HCT116 (cell line): ENCODE data around the gene MARS1.

Experiments used
- RAD21 ChIP-seq: IDR thresholded peaks from 2 replicates; pipeline ENCODE4 v1.6.1; 2012; ENCODE audit warnings: low read depth, mild to moderate bottlenecking
- YY1 ChIP-seq: IDR thresholded peaks from 2 replicates; pipeline ENCODE4 v1.6.1; 2011; ENCODE audit warnings: low read length, low read depth, moderate library complexity, mild to moderate bottlenecking; ENCODE audit not compliant: insufficient replicate concordance; ENCODE audit errors: extremely low read depth
- TF ChIP-seq, protein P1 (sequence below), 3 experiments: fragments of 200-600 bp in 1 of 3; sonication (generic) in 1 of 3; IDR thresholded peaks in 2 of 3; conservative IDR thresholded peaks in 1 of 3; 2 replicates each; pipeline ENCODE4 v1.5.1; 2012 to 2017; ENCODE audit warnings: low read depth in 2 of 3, low read length in 2 of 3, antibody characterized with exemption in 1 of 3, borderline replicate concordance in 1 of 3, control low read depth in 1 of 3, mild to moderate bottlenecking in 1 of 3, mixed read lengths in 1 of 3, mixed run types in 1 of 3, moderate library complexity in 1 of 3; ENCODE audit not compliant: insufficient read depth in 1 of 3

- TF ChIP-seq, protein P1, sequence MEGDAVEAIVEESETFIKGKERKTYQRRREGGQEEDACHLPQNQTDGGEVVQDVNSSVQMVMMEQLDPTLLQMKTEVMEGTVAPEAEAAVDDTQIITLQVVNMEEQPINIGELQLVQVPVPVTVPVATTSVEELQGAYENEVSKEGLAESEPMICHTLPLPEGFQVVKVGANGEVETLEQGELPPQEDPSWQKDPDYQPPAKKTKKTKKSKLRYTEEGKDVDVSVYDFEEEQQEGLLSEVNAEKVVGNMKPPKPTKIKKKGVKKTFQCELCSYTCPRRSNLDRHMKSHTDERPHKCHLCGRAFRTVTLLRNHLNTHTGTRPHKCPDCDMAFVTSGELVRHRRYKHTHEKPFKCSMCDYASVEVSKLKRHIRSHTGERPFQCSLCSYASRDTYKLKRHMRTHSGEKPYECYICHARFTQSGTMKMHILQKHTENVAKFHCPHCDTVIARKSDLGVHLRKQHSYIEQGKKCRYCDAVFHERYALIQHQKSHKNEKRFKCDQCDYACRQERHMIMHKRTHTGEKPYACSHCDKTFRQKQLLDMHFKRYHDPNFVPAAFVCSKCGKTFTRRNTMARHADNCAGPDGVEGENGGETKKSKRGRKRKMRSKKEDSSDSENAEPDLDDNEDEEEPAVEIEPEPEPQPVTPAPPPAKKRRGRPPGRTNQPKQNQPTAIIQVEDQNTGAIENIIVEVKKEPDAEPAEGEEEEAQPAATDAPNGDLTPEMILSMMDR (IDR thresholded peaks at IDR 0.05 in 2 of 3, conservative IDR thresholded peaks at IDR 0.05 in 1 of 3; ENCODE audit: borderline replicate concordance in 1 of 3, insufficient read depth in 1 of 3, low read depth in 2 of 3, low read length in 2 of 3): no peak
- no peak for TF ChIP-seq YY1
- no peak for TF ChIP-seq RAD21
Measured at GRCh38 chr12:57519796-57520052, 31.9 kb downstream of the MARS1 start.
